ENCODE data around the gene GLYR1. TPM values are rescaled to one million over a fixed set of nuclear protein-coding genes. Genes with fewer than 3 reads are reported as not detected.

Gene GLYR1
- total and polyA plus RNA-seq, 9 of the 15 experiments (the other 6 are each of a cell fraction or from before 2014, with no cell fraction given) = 6.7 to 99.2 (median 60.2) TPM

- no peak for TF ChIP-seq TEAD4 (IDR thresholded peaks at IDR 0.05; ENCODE audit: low read length)
- TF ChIP-seq TEAD4 (CRISPR knock-in tag; IDR thresholded peaks at IDR 0.05; ENCODE audit: borderline replicate concordance) = no peak
- no peak for TF ChIP-seq SRSF1 (IDR thresholded peaks at IDR 0.05; ENCODE audit: low read depth, low read length)
- no peak for TF ChIP-seq AFF1 (IDR thresholded peaks at IDR 0.05; ENCODE audit: low read depth in 1 of 2, partially characterized antibody in 2 of 2)
- no peak for TF ChIP-seq ZNF197 (CRISPR knock-in tag; IDR thresholded peaks at IDR 0.05; ENCODE audit: low read depth)
- no peak for TF ChIP-seq SMAD3 (CRISPR knock-in tag; conservative IDR thresholded peaks at IDR 0.05)
- peak; percentile 75 for TF ChIP-seq GABPA (tag; conservative IDR thresholded peaks at IDR 0.05; ENCODE audit: low read depth)
- TF ChIP-seq ZNF740 (CRISPR knock-in tag; IDR thresholded peaks at IDR 0.05) = peak; percentile 47; the same call in 1 of the 2 replicates
- TF ChIP-seq ZNF740 (tag; IDR thresholded peaks at IDR 0.05) = no peak
- TF ChIP-seq ZNF444 (CRISPR knock-in tag; IDR thresholded peaks at IDR 0.05) = no peak
- no peak for TF ChIP-seq ZNF277 (CRISPR knock-in tag; IDR thresholded peaks at IDR 0.05; ENCODE audit: borderline replicate concordance)
- TF ChIP-seq CBFB (CRISPR knock-in tag; IDR thresholded peaks at IDR 0.05) = no peak
- no peak for TF ChIP-seq ZNF696 (CRISPR knock-in tag; conservative IDR thresholded peaks at IDR 0.05)
- no peak for TF ChIP-seq CHD1 (IDR thresholded peaks at IDR 0.05; ENCODE audit: low read length)
- peak; percentile 39 for TF ChIP-seq ZFX (CRISPR knock-in tag; IDR thresholded peaks at IDR 0.05)
- TF ChIP-seq NCOA2 (IDR thresholded peaks at IDR 0.05; ENCODE audit: partially characterized antibody in 2 of 2) = no peak
- TF ChIP-seq ATF3 (IDR thresholded peaks at IDR 0.05) = no peak
- no peak for TF ChIP-seq ATF3 (CRISPR knock-in tag; conservative IDR thresholded peaks at IDR 0.05)
- TF ChIP-seq NR2C1 (IDR thresholded peaks at IDR 0.05) = peak; percentile 54; the same call in 1 of the 2 replicates
- peak; percentile 63 for TF ChIP-seq NR2C1 (tag; IDR thresholded peaks at IDR 0.05)
- TF ChIP-seq RFX7 (CRISPR knock-in tag; IDR thresholded peaks at IDR 0.05) = no peak
Observed at GRCh38 chr16:4800290-4801041, 46.6 kb downstream of the GLYR1 start (continued).

All from K562 (cell line).